Measurements from ENCODE around the gene SCN2B. TPM values are rescaled to one million over a fixed set of nuclear protein-coding genes. Genes with fewer than 3 reads are reported as not detected.
A peak's percentile ranks its signal among the peaks of the same experiment; 100 is the strongest.

SCN2B gene
- total and polyA plus RNA-seq, 7 donors, result 0.09 to 6.6 (median 0.51) TPM

DNA sequence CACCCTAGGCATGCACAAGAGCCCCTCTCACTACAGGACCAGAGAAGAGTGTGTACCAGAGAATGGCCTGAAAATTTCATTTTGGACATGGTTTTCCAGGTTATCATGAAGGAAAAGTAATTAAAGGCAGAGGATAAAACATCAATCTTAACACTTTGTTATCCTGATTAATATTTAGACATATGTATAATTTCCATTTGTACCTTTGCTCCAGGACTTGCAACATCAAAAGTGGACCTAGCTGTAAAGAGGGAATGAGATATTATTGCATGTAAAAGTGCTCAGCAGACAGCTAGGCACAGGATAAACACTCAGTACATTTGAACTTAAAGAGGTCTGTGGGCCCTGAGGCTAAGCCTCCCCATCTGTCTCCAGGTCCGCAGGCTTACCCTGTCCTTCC is 21.8 kb downstream of the SCN2B start:
- intact Hi-C loops (cut with DNase I), result no loop called here

DNA sequence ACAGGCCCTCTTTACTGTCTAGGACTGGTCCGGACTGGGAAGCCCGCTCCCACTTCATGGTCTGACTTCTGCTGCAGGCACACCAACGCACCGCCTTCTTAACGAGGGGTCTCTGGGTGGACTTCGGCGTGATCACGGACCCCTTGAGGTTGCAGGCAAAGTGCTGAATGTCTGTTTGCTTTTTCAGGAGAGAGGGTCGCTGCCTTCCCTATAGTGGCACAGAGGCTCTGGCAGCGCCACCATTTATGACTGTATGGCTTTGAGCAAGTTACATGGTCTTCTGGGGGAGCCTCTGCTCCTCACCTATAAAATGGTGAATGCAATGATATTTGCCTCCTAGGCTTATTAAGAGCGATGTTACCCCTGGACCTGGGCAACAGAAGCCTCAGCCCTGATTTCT is 22.5 kb downstream of the SCN2B start:
- WGBS, 3 donors, result 87 to 91% (median 89%) methylated on average over 11 of the region's 11 CpGs
- H3K27me3 ChIP-seq (ENCODE audit: insufficient read depth in 3 of 3, low read length in 2 of 3), result peaks cover 0 to 20% (median 0%) of the 10 kb centered on the region in 3 donors
- DNase-seq, result no peak
- no peak for ATAC-seq
- H3K4me1 ChIP-seq, result peaks cover 18% of the 10 kb centered on the region
- H3K36me3 ChIP-seq (ENCODE audit: insufficient read depth in 1 of 2, low read depth in 1 of 2), result no peaks in the 10 kb centered on the region
- no peak overlapping the region for H3K4me3 ChIP-seq
- H3K9me3 ChIP-seq, result no peaks in the 10 kb centered on the region
- TF ChIP-seq, protein P1, sequence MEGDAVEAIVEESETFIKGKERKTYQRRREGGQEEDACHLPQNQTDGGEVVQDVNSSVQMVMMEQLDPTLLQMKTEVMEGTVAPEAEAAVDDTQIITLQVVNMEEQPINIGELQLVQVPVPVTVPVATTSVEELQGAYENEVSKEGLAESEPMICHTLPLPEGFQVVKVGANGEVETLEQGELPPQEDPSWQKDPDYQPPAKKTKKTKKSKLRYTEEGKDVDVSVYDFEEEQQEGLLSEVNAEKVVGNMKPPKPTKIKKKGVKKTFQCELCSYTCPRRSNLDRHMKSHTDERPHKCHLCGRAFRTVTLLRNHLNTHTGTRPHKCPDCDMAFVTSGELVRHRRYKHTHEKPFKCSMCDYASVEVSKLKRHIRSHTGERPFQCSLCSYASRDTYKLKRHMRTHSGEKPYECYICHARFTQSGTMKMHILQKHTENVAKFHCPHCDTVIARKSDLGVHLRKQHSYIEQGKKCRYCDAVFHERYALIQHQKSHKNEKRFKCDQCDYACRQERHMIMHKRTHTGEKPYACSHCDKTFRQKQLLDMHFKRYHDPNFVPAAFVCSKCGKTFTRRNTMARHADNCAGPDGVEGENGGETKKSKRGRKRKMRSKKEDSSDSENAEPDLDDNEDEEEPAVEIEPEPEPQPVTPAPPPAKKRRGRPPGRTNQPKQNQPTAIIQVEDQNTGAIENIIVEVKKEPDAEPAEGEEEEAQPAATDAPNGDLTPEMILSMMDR (IDR thresholded peaks at IDR 0.05), result no peak
- intact Hi-C loops (cut with DNase I), result no loop called here
- no peak overlapping the region for H3K27ac ChIP-seq

More for the DNA sequence above, 21.8 kb downstream of the SCN2B start:
- Histone ChIP-seq H3K4me1 (peaks cover 18% of the 10 kb centered on the region), H3K4me3 (no peak overlapping the region), H3K27ac (no peak overlapping the region), H3K27me3 (ENCODE audit: insufficient read depth in 3 of 3, low read length in 2 of 3) (peaks cover 0 to 20% (median 0%) of the 10 kb centered on the region in 3 donors), H3K9me3 (no peaks in the 10 kb centered on the region), H3K36me3 (ENCODE audit: insufficient read depth in 1 of 2, low read depth in 1 of 2) (no peaks in the 10 kb centered on the region)
- ATAC-seq (no peak), DNase-seq (no peak)
- WGBS, 3 donors, result 18 to 61% (median 41%) methylated on average over 1 of the region's 1 CpG
- TF ChIP-seq, protein P1 (IDR thresholded peaks at IDR 0.05), result no peak

DNA sequence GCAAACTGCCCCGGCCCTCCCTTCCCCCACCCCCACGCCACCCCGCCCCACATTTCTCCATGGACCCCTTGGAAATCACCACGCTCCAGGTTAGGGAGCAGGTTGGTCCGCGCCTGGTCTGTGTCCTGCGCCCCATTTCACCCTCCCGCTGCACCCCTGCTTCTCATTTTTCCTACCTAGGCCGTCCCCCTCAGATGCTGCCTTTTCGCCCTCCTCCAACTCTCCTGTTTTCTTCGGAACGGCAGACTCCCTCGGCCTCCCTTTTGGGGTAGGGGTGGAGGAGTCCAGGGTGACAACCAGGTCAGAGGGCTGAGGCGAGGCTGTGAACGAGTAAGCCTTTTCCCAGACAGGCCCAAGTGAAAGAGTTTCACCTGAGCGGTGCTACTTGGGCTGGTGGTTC is 22.9 kb downstream of the SCN2B start:
- no peak for ATAC-seq
- H3K27me3 ChIP-seq (ENCODE audit: insufficient read depth in 3 of 3, low read length in 2 of 3), result peaks cover 0 to 20% (median 0%) of the 10 kb centered on the region in 3 donors
- peak overlapping the region; percentile 70 for H3K4me3 ChIP-seq
- 40 to 66% (median 53%) methylated on average over 13 to 16 of the region's 16 CpGs for WGBS, 3 donors
- no peak for DNase-seq
- no peaks in the 10 kb centered on the region for H3K9me3 ChIP-seq
- no peak overlapping the region for H3K27ac ChIP-seq
- TF ChIP-seq, protein P1 (IDR thresholded peaks at IDR 0.05), result no peak
- intact Hi-C loops (cut with DNase I), result no loop called here
- peaks cover 18% of the 10 kb centered on the region for H3K4me1 ChIP-seq
- no peaks in the 10 kb centered on the region for H3K36me3 ChIP-seq (ENCODE audit: insufficient read depth in 1 of 2, low read depth in 1 of 2)

DNA sequence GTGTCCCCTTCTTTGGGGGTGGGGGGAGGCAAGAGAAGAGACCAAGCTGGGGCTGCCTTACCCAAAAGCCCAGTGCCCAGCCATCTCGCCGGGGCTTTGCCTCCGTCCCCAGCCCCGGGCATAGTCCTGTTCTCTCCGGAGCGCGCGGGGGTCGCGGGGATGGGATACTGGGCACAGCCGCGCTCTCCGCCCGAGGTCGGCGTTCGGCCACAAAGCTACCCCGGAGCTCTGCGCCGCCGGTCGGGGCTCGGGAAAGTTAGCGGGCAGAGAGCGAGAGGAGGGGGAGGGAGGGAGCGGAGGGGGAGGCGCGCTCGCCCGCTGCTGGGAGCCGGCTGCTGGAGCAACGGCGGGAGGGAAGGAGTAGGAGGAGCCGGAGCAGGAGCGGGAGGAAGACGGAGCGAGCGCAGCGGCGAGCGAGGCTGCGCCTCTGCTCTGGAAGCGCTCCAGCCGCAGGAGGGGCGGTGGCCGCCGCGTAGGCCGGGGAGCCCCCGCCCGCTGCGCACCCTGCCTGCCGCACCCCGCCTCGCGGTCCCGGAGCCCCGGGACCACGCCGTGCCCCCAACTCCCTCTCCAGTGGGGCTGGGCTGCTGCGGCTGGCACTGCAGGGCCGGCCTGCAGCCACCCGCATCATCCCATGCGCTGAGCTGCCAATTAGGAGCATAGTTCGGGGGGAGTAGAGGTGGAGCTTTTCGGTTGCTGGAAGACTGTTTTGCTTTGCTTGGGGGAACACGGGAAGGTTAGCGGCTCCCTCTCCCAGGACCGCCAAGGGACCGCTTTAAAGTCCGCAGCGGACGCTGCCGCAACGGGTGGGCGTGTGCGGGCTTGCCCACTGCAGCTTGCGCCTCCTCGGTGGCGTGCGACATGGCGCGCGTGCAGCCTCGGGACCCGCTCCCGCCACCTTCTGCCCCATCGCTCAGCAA is 23.6 kb downstream of the SCN2B start, which contains the start of gene SCN4B:
Gene SCN4B (minus strand): TSS at position 272 of the 920 bp plus-strand sequence. CDS start 150 bp downstream, at position 122.
- peak within 1 kb of the TSS; percentile 48 for H3K27ac ChIP-seq
- peaks cover 18% of the 10 kb centered on the region for H3K4me1 ChIP-seq
- peaks cover 0 to 20% (median 0%) of the 10 kb centered on the region in 3 donors for H3K27me3 ChIP-seq (ENCODE audit: insufficient read depth in 3 of 3, low read length in 2 of 3)
- H3K9me3 ChIP-seq, result no peaks in the 10 kb centered on the region
- DNase-seq (peak; percentile 63 to 79), ATAC-seq (peak; percentile 73 to 78 (median 75))
- H3K36me3 ChIP-seq (ENCODE audit: insufficient read depth in 1 of 2, low read depth in 1 of 2), result no peaks in the 10 kb centered on the region
- 1 to 4% (median 1%) methylated on average over 55 to 87 of the region's 88 CpGs for WGBS, 3 donors
- TF ChIP-seq, protein P1 (IDR thresholded peaks at IDR 0.05), result no peak
- intact Hi-C loops (cut with DNase I), result no loop called here
- H3K4me3 ChIP-seq, result peak within 1 kb of the TSS; percentile 70
